ENCODE data around the gene THTPA.
"Not testable (repeated sequence)": the region's sequence is repeated elsewhere in the genome, so short reads cannot be mapped to it uniquely, and the experiment has no call there.

THTPA gene

GRCh38 chr14:23579311-23579630 is 23.2 kb downstream of the THTPA start:
- no peaks in the 10 kb centered on the region for H3K9me3 ChIP-seq (ENCODE audit: control insufficient read depth in 2 of 2, low read length in 2 of 2)
- H3K4me3 ChIP-seq (ENCODE audit: low read length in 2 of 2): no peak overlapping the region
- H3K9ac ChIP-seq (ENCODE audit: low read length in 2 of 2): no peak overlapping the region
- H3K36me3 ChIP-seq (ENCODE audit: control insufficient read depth in 2 of 2, insufficient read depth in 2 of 2, low read length in 2 of 2): no peaks in the 10 kb centered on the region
- H3K27me3 ChIP-seq (ENCODE audit: control insufficient read depth in 1 of 2, insufficient read depth in 2 of 2, low read length in 2 of 2): peaks cover 33 to 44% of the 10 kb centered on the region in 2 donors
- peaks cover 10% of the 10 kb centered on the region for H3K4me1 ChIP-seq (ENCODE audit: control insufficient read depth, insufficient read depth, low read length)
- no peak overlapping the region for H3K27ac ChIP-seq (ENCODE audit: low read length)

- no peak overlapping the region for H3K27ac ChIP-seq (ENCODE audit: low read length)
- H3K27me3 ChIP-seq (ENCODE audit: control insufficient read depth in 1 of 2, insufficient read depth in 2 of 2, low read length in 2 of 2): peaks cover 31 to 43% of the 10 kb centered on the region in 2 donors
- no peaks in the 10 kb centered on the region for H3K36me3 ChIP-seq (ENCODE audit: control insufficient read depth in 2 of 2, insufficient read depth in 2 of 2, low read length in 2 of 2)
- H3K4me3 ChIP-seq (ENCODE audit: low read length in 2 of 2): no peak overlapping the region
- peaks cover 10% of the 10 kb centered on the region for H3K4me1 ChIP-seq (ENCODE audit: control insufficient read depth, insufficient read depth, low read length)
- H3K9ac ChIP-seq (ENCODE audit: low read length in 2 of 2): no peak overlapping the region
- H3K9me3 ChIP-seq (ENCODE audit: control insufficient read depth in 2 of 2, low read length in 2 of 2): no peaks in the 10 kb centered on the region
Measured at GRCh38 chr14:23579739-23580138, 23.7 kb downstream of the THTPA start.

GRCh38 chr14:23580152-23580926 is 24.3 kb downstream of the THTPA start:
- H3K27me3 ChIP-seq (ENCODE audit: control insufficient read depth in 1 of 2, insufficient read depth in 2 of 2, low read length in 2 of 2): peaks cover 25 to 37% of the 10 kb centered on the region in 2 donors
- H3K4me1 ChIP-seq (ENCODE audit: control insufficient read depth, insufficient read depth, low read length): peaks cover 10% of the 10 kb centered on the region
- no peak overlapping the region for H3K4me3 ChIP-seq (ENCODE audit: low read length in 2 of 2)
- no peaks in the 10 kb centered on the region for H3K36me3 ChIP-seq (ENCODE audit: control insufficient read depth in 2 of 2, insufficient read depth in 2 of 2, low read length in 2 of 2)
- H3K27ac ChIP-seq (ENCODE audit: low read length): no peak overlapping the region
- H3K9me3 ChIP-seq (ENCODE audit: control insufficient read depth in 2 of 2, low read length in 2 of 2): no peaks in the 10 kb centered on the region
- H3K9ac ChIP-seq (ENCODE audit: low read length in 2 of 2): no peak overlapping the region

- H3K27me3 ChIP-seq (ENCODE audit: control insufficient read depth in 1 of 2, insufficient read depth in 2 of 2, low read length in 2 of 2): peaks cover 20 to 31% of the 10 kb centered on the region in 2 donors
- no peak overlapping the region for H3K9ac ChIP-seq (ENCODE audit: low read length in 2 of 2)
Measured at GRCh38 chr14:23580948-23581281, 24.8 kb downstream of the THTPA start.

GRCh38 chr14:23582906-23583760 is 27.1 kb downstream of the THTPA start:
- Histone ChIP-seq H3K27me3 (ENCODE audit: control insufficient read depth in 1 of 2, insufficient read depth in 2 of 2, low read length in 2 of 2) (peaks cover 11 to 12% of the 10 kb centered on the region in 2 donors), H3K9me3 (ENCODE audit: control insufficient read depth in 2 of 2, low read length in 2 of 2) (no peaks in the 10 kb centered on the region), H3K4me1 (ENCODE audit: control insufficient read depth, insufficient read depth, low read length) (no peaks in the 10 kb centered on the region), H3K27ac (ENCODE audit: low read length) (no peak overlapping the region), H3K4me3 (ENCODE audit: low read length in 2 of 2) (no peak overlapping the region), H3K36me3 (ENCODE audit: control insufficient read depth in 2 of 2, insufficient read depth in 2 of 2, low read length in 2 of 2) (no peaks in the 10 kb centered on the region), H3K9ac (ENCODE audit: low read length in 2 of 2) (no peak overlapping the region)

More at GRCh38 chr14:23580948-23581281, 24.8 kb downstream of the THTPA start:
- no peaks in the 10 kb centered on the region for H3K9me3 ChIP-seq (ENCODE audit: control insufficient read depth in 2 of 2, low read length in 2 of 2)
- H3K4me3 ChIP-seq (ENCODE audit: low read length in 2 of 2): no peak overlapping the region
- no peak overlapping the region for H3K27ac ChIP-seq (ENCODE audit: low read length)
- H3K36me3 ChIP-seq (ENCODE audit: control insufficient read depth in 2 of 2, insufficient read depth in 2 of 2, low read length in 2 of 2): no peaks in the 10 kb centered on the region
- H3K4me1 ChIP-seq (ENCODE audit: control insufficient read depth, insufficient read depth, low read length): peaks cover 10% of the 10 kb centered on the region

- peaks cover 11 to 12% of the 10 kb centered on the region in 2 donors for H3K27me3 ChIP-seq (ENCODE audit: control insufficient read depth in 1 of 2, insufficient read depth in 2 of 2, low read length in 2 of 2)
- not testable (repeated sequence) for H3K4me1 ChIP-seq (ENCODE audit: control insufficient read depth, insufficient read depth, low read length); H3K4me3 ChIP-seq (ENCODE audit: low read length in 2 of 2); H3K36me3 ChIP-seq (ENCODE audit: control insufficient read depth in 2 of 2, insufficient read depth in 2 of 2, low read length in 2 of 2); H3K27ac ChIP-seq (ENCODE audit: low read length); H3K9me3 ChIP-seq (ENCODE audit: control insufficient read depth in 2 of 2, low read length in 2 of 2); H3K9ac ChIP-seq (ENCODE audit: low read length in 2 of 2)
Measured at GRCh38 chr14:23583761-23584526, 27.9 kb downstream of the THTPA start.

GRCh38 chr14:23584527-23585203 is 28.6 kb downstream of the THTPA start:
- not testable (repeated sequence) for H3K36me3 ChIP-seq (ENCODE audit: control insufficient read depth in 2 of 2, insufficient read depth in 2 of 2, low read length in 2 of 2); H3K27ac ChIP-seq (ENCODE audit: low read length); H3K27me3 ChIP-seq (ENCODE audit: control insufficient read depth in 1 of 2, insufficient read depth in 2 of 2, low read length in 2 of 2); H3K4me1 ChIP-seq (ENCODE audit: control insufficient read depth, insufficient read depth, low read length); H3K4me3 ChIP-seq (ENCODE audit: low read length in 2 of 2); H3K9me3 ChIP-seq (ENCODE audit: control insufficient read depth in 2 of 2, low read length in 2 of 2); H3K9ac ChIP-seq (ENCODE audit: low read length in 2 of 2)

- peaks cover 0 to 3% of the 10 kb centered on the region in 2 donors for H3K27me3 ChIP-seq (ENCODE audit: control insufficient read depth in 1 of 2, insufficient read depth in 2 of 2, low read length in 2 of 2)
- no peak overlapping the region for H3K27ac ChIP-seq (ENCODE audit: low read length)
- peaks cover 3% of the 10 kb centered on the region for H3K4me1 ChIP-seq (ENCODE audit: control insufficient read depth, insufficient read depth, low read length)
- H3K9me3 ChIP-seq (ENCODE audit: control insufficient read depth in 2 of 2, low read length in 2 of 2): no peaks in the 10 kb centered on the region
- H3K36me3 ChIP-seq (ENCODE audit: control insufficient read depth in 2 of 2, insufficient read depth in 2 of 2, low read length in 2 of 2): no peaks in the 10 kb centered on the region
- no peak overlapping the region for H3K9ac ChIP-seq (ENCODE audit: low read length in 2 of 2)
- no peak overlapping the region for H3K4me3 ChIP-seq (ENCODE audit: low read length in 2 of 2)
Measured at GRCh38 chr14:23588884-23589598, 33.0 kb downstream of the THTPA start.

GRCh38 chr14:23589606-23590005 is 33.5 kb downstream of the THTPA start:
- Histone ChIP-seq H3K9ac (ENCODE audit: low read length in 2 of 2) (no peak overlapping the region), H3K4me3 (ENCODE audit: low read length in 2 of 2) (no peak overlapping the region), H3K27ac (ENCODE audit: low read length) (no peak overlapping the region), H3K27me3 (ENCODE audit: control insufficient read depth in 1 of 2, insufficient read depth in 2 of 2, low read length in 2 of 2) (peaks cover 0 to 3% of the 10 kb centered on the region in 2 donors), H3K4me1 (ENCODE audit: control insufficient read depth, insufficient read depth, low read length) (peaks cover 3% of the 10 kb centered on the region), H3K36me3 (ENCODE audit: control insufficient read depth in 2 of 2, insufficient read depth in 2 of 2, low read length in 2 of 2) (no peaks in the 10 kb centered on the region), H3K9me3 (ENCODE audit: control insufficient read depth in 2 of 2, low read length in 2 of 2) (no peaks in the 10 kb centered on the region)

GRCh38 chr14:23590198-23590597 is 34.1 kb downstream of the THTPA start:
- Histone ChIP-seq H3K9me3 (ENCODE audit: control insufficient read depth in 2 of 2, low read length in 2 of 2) (no peaks in the 10 kb centered on the region), H3K36me3 (ENCODE audit: control insufficient read depth in 2 of 2, insufficient read depth in 2 of 2, low read length in 2 of 2) (no peaks in the 10 kb centered on the region), H3K27ac (ENCODE audit: low read length) (no peak overlapping the region), H3K4me3 (ENCODE audit: low read length in 2 of 2) (no peak overlapping the region), H3K27me3 (ENCODE audit: control insufficient read depth in 1 of 2, insufficient read depth in 2 of 2, low read length in 2 of 2) (peaks cover 0 to 3% of the 10 kb centered on the region in 2 donors), H3K9ac (ENCODE audit: low read length in 2 of 2) (no peak overlapping the region), H3K4me1 (ENCODE audit: control insufficient read depth, insufficient read depth, low read length) (peaks cover 3% of the 10 kb centered on the region)
